ENCODE data around the gene MAN1A2. TPM values are rescaled to one million over a fixed set of nuclear protein-coding genes. Genes with fewer than 3 reads are reported as not detected.
"Not testable (repeated sequence)": the region's sequence is repeated elsewhere in the genome, so short reads cannot be mapped to it uniquely, and the experiment has no call there.

Gene MAN1A2
- total RNA-seq, 1 donor from 2014 or later: 43.5 TPM

- H3K9ac ChIP-seq (ENCODE audit: low read length): no peak overlapping the region
- no peaks in the 10 kb centered on the region for H4K20me1 ChIP-seq (ENCODE audit: insufficient read depth, low read length)
- H3K27ac ChIP-seq (ENCODE audit: low read depth, low read length): no peak overlapping the region
- no peaks in the 10 kb centered on the region for H3K36me3 ChIP-seq (ENCODE audit: insufficient read depth, low read length)
- peak overlapping the region; percentile 9 for H3K4me2 ChIP-seq (ENCODE audit: low read length)
- no peaks in the 10 kb centered on the region for H3K79me2 ChIP-seq (ENCODE audit: insufficient read depth, low read length)
- Mint-ChIP-seq H3K27ac (ENCODE audit: unreplicated experiment) (no peak overlapping the region), H3K4me1 (ENCODE audit: low read depth, unreplicated experiment) (no peaks in the 10 kb centered on the region), H3K27me3 (ENCODE audit: low read depth, unreplicated experiment) (peaks cover 6% of the 10 kb centered on the region), H3K4me3 (ENCODE audit: unreplicated experiment) (no peak overlapping the region), H3K36me3 (ENCODE audit: low read depth, unreplicated experiment) (no peaks in the 10 kb centered on the region), H3K9me3 (ENCODE audit: unreplicated experiment) (no peaks in the 10 kb centered on the region)
- H3K4me3 ChIP-seq (ENCODE audit: insufficient read depth, low read depth, low read length): no peak overlapping the region
- no peak for TF ChIP-seq EZH2 (IDR thresholded peaks at IDR 0.05; ENCODE audit: insufficient read depth, low read length)
- TF ChIP-seq CTCF (IDR thresholded peaks at IDR 0.05; ENCODE audit: insufficient read depth, low read depth, low read length): no peak
- peak overlapping the region; percentile 19 for H2AFZ ChIP-seq (ENCODE audit: low read depth, low read length)
- FAIRE-seq: no peak
- H3K27me3 ChIP-seq (ENCODE audit: insufficient read depth, low read length): no peaks in the 10 kb centered on the region
- H3K9me3 ChIP-seq (ENCODE audit: insufficient read depth, low read depth, low read length): no peaks in the 10 kb centered on the region
- H3K4me1 ChIP-seq (ENCODE audit: insufficient read depth, low read length): peaks cover 9% of the 10 kb centered on the region
- DNase-seq (ENCODE audit: low read depth): peak; percentile 70
Observed at GRCh38 chr1:117346206-117346928, 20.9 kb upstream of the MAN1A2 start.

DNA sequence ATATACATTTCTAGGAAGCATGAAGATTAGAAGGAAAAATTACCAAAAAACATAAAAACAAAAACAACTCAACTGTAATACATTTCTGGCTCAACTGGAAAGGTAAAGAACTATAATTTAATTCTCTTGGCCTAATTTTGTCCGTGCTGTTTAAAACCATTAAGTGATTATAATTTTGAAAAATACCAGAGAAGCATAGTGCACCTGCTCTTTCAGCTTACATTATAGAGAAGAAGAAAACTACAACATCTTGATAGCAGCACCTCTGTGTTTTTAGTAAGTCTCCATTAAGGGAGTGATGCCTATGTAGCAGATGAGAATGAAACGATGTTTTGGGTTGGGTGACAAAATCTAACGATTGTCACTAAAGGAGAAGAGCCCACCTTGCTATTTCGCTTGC is 19.3 kb upstream of the MAN1A2 start:
- H3K79me2 ChIP-seq (ENCODE audit: insufficient read depth, low read length): no peaks in the 10 kb centered on the region
- no peak overlapping the region for H3K27ac ChIP-seq (ENCODE audit: low read depth, low read length)
- Mint-ChIP-seq H3K27ac (ENCODE audit: unreplicated experiment) (no peak overlapping the region), H3K27me3 (ENCODE audit: low read depth, unreplicated experiment) (peaks cover 6% of the 10 kb centered on the region), H3K4me3 (ENCODE audit: unreplicated experiment) (no peak overlapping the region), H3K4me1 (ENCODE audit: low read depth, unreplicated experiment) (no peaks in the 10 kb centered on the region), H3K36me3 (ENCODE audit: low read depth, unreplicated experiment) (no peaks in the 10 kb centered on the region), H3K9me3 (ENCODE audit: unreplicated experiment) (no peaks in the 10 kb centered on the region)
- H3K36me3 ChIP-seq (ENCODE audit: insufficient read depth, low read length): no peaks in the 10 kb centered on the region
- FAIRE-seq (no peak), DNase-seq (ENCODE audit: low read depth) (no peak)
- no peak overlapping the region for H2AFZ ChIP-seq (ENCODE audit: low read depth, low read length)
- peaks cover 9% of the 10 kb centered on the region for H3K4me1 ChIP-seq (ENCODE audit: insufficient read depth, low read length)
- no peaks in the 10 kb centered on the region for H3K27me3 ChIP-seq (ENCODE audit: insufficient read depth, low read length)
- H3K4me2 ChIP-seq (ENCODE audit: low read length): no peak overlapping the region
- TF ChIP-seq CTCF (IDR thresholded peaks at IDR 0.05; ENCODE audit: insufficient read depth, low read depth, low read length) (no peak), EZH2 (IDR thresholded peaks at IDR 0.05; ENCODE audit: insufficient read depth, low read length) (no peak)
- no peak overlapping the region for H3K9ac ChIP-seq (ENCODE audit: low read length)
- no peaks in the 10 kb centered on the region for H4K20me1 ChIP-seq (ENCODE audit: insufficient read depth, low read length)
- H3K4me3 ChIP-seq (ENCODE audit: insufficient read depth, low read depth, low read length): no peak overlapping the region
- H3K9me3 ChIP-seq (ENCODE audit: insufficient read depth, low read depth, low read length): no peaks in the 10 kb centered on the region

DNA sequence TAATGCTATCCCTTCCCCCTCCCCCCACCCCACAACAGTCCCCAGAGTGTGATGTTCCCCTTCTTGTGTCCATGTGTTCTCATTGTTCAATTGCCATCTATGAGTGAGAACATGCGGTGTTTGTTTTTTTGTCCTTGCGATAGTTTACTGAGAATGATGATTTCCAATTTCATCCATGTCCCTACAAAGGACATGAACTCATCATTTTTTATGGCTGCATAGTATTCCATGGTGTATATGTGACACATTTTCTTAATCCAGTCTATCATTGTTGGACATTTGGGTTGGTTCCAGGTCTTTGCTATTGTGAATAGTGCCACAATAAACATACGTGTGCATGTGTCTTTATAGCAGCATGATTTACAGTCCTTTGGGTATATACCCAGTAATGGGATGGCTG is 14.6 kb upstream of the MAN1A2 start:
- H3K27ac Mint-ChIP-seq (ENCODE audit: unreplicated experiment); H3K9me3 Mint-ChIP-seq (ENCODE audit: unreplicated experiment); DNase-seq (ENCODE audit: low read depth); H3K27me3 Mint-ChIP-seq (ENCODE audit: low read depth, unreplicated experiment); FAIRE-seq; H3K9me3 ChIP-seq (ENCODE audit: insufficient read depth, low read depth, low read length); H3K9ac ChIP-seq (ENCODE audit: low read length); H3K36me3 ChIP-seq (ENCODE audit: insufficient read depth, low read length); H3K36me3 Mint-ChIP-seq (ENCODE audit: low read depth, unreplicated experiment); H3K4me1 Mint-ChIP-seq (ENCODE audit: low read depth, unreplicated experiment); H3K4me2 ChIP-seq (ENCODE audit: low read length); H2AFZ ChIP-seq (ENCODE audit: low read depth, low read length); H3K27ac ChIP-seq (ENCODE audit: low read depth, low read length); H3K79me2 ChIP-seq (ENCODE audit: insufficient read depth, low read length); H3K27me3 ChIP-seq (ENCODE audit: insufficient read depth, low read length); H3K4me1 ChIP-seq (ENCODE audit: insufficient read depth, low read length); H3K4me3 ChIP-seq (ENCODE audit: insufficient read depth, low read depth, low read length); H3K4me3 Mint-ChIP-seq (ENCODE audit: unreplicated experiment); H4K20me1 ChIP-seq (ENCODE audit: insufficient read depth, low read length): not testable (repeated sequence)

DNA sequence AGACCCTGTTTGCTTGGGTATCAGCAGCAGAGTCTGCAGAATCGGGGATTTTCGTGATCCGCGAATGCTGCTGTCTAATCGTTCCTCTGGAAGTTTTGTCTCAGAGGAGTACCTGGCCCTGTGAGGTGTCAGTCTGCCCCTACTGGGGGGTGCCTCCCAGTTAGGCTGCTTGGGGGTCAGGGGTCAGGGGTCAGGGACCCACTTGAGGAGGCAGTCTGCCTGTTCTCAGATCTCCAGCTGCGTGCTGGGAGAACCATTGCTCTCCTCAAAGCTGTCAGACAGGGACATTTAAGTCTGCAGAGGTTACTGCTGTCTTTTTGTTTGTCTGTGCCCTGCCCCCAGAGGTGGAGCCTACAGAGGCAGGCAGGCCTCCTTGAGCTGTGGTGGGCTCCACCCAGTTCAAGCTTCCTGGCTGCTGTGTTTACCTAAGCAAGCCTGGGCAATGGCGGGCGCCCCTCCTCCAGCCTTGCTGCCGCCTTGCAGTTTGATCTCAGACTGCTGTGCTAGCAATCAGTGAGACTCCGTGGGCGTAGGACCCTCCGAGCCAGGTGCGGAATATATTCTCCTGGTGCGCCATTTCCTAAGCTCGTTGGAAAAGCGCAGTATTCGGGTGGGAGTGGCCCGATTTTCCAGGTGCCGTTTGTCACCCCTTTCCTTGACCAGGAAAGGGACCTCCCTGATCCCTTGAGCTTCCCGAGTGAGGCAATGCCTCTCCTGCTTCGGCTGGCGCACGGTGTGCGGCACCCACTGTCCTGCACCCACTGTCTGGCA is 9.2 kb upstream of the MAN1A2 start:
- H3K9me3 Mint-ChIP-seq (ENCODE audit: unreplicated experiment); H3K4me3 Mint-ChIP-seq (ENCODE audit: unreplicated experiment); H3K27me3 ChIP-seq (ENCODE audit: insufficient read depth, low read length); H2AFZ ChIP-seq (ENCODE audit: low read depth, low read length); DNase-seq (ENCODE audit: low read depth); H3K27me3 Mint-ChIP-seq (ENCODE audit: low read depth, unreplicated experiment); H3K4me1 Mint-ChIP-seq (ENCODE audit: low read depth, unreplicated experiment); H3K27ac ChIP-seq (ENCODE audit: low read depth, low read length); H3K36me3 ChIP-seq (ENCODE audit: insufficient read depth, low read length); H3K9ac ChIP-seq (ENCODE audit: low read length); FAIRE-seq; H3K4me1 ChIP-seq (ENCODE audit: insufficient read depth, low read length); H3K4me2 ChIP-seq (ENCODE audit: low read length); H3K27ac Mint-ChIP-seq (ENCODE audit: unreplicated experiment); H3K79me2 ChIP-seq (ENCODE audit: insufficient read depth, low read length); H4K20me1 ChIP-seq (ENCODE audit: insufficient read depth, low read length); H3K4me3 ChIP-seq (ENCODE audit: insufficient read depth, low read depth, low read length); H3K36me3 Mint-ChIP-seq (ENCODE audit: low read depth, unreplicated experiment); H3K9me3 ChIP-seq (ENCODE audit: insufficient read depth, low read depth, low read length): not testable (repeated sequence)
